Measurements from ENCODE around the gene PPOX.

Gene PPOX

DNA sequence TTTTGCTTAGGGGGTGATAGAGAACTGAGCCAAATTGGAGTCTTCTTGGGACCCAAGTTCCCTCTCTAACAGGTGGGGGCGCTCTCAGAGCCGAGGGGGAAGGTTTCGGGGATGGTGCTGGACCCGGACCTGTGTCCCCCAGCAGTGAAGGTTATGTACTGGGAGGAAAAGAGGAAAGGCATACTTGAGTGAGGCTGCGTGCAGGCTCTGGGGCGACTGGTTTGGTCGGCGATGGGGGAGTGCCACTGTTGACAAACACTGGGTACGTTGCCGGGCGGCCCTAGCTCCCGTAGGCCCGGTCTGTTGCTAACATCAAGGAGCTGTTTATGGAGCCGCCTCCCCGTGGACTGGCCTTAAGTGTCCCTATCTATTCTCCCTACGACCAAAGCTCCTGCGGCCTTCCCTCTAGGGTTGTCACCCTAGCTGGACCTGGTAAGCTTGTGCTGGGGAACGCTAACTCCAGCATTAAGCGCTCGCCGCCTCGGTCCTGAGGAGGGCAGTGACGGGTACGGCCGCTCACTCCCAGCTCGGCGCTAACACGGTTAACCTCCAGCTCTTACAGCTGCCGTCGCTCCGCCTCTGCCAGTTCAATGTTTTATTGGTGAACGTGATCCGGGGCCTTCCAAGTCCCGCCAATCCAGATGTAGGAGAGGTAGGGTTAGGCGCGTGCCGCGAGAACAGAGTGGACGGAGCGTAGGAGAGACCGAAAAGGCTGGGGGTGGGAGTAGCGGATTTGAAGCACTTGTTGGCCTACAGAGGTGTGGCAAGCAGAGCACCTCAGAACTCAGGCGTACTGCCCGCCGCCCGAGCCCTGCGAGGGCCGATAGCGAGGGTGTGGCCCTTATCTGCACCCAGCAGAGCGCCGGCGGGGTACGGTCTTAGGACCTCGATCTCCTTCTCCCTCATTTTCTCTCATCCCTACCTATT, at the start of gene PPOX:
PPOX (plus strand) TSS at position 685 of the 927 bp plus-strand sequence. CDS start 422 bp downstream, outside the sequence.
- DNase-seq (ENCODE audit: low spot score), result peak; percentile 94

DNA sequence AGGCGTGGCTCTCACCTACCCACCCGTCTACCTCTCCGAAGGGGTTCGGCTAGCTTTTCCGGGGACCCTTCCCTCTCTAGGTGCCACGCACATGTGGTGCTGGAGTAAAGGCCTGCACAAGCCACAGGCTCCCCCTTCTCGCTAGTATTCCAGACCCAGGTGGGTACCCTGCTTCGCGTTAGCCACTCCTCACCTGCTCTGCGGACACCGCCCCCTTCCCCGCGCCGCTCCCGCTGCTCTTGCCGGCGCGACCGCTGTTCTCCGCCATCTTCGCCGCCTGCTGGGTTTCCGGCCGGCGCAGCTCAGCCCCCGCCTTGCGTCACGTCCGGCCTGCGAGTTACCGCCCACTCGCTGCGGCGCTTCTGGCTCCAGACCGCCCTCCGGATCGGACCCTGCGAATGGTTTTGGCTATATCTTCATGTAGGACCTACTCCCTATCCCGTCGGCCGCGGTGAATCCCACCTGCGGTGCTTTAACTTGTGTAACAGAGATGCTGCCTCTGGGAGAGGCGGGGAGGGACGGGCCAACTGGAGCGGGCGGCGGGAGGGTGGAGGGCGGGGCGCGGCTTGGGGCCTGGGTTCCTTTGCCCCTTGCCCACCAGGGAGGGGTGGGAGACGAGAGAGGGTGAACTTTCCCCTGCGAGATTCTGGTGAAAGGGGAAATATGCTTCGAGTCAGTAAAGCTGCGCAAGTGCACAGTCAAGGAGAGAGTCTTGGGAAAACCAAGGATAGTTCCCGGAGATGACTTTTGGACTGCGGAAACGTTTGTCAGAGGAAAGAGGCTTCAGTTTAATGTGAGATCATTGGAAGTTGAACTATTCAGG, 48.3 kb upstream of the PPOX start, which contains the start of the genes NIT1 and PFDN2:
NIT1 (plus strand) TSS at position 347 of the 823 bp plus-strand sequence; CDS start at position 419, 72 bp downstream.
PFDN2 (minus strand) TSS at position 279 of the 823 bp plus-strand sequence; CDS start at position 268, 11 bp downstream.
- peak; percentile 95 for DNase-seq (ENCODE audit: low spot score)

DNA sequence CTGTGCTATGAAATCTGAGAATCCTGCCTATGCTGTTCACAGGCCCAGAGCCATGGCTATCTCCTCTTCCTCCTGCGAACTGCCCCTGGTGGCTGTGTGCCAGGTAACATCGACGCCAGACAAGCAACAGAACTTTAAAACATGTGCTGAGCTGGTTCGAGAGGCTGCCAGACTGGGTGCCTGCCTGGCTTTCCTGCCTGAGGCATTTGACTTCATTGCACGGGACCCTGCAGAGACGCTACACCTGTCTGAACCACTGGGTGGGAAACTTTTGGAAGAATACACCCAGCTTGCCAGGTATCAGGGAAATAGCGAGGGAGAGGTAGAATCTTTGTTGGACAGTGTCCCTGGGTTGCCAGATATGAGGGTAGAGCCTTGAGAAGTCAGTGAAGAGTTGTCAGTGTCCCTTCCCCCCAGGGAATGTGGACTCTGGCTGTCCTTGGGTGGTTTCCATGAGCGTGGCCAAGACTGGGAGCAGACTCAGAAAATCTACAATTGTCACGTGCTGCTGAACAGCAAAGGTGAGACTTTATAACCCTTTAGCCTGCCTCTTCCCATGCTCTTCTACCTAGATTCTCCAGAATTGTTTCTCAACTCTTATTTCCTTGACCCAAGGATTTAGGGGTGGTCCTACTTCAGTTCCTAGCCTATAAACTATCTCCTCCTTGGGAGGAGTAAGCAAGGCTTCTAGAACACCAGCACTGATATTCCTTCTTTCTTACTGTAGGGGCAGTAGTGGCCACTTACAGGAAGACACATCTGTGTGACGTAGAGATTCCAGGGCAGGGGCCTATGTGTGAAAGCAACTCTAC, 46.9 kb upstream of the PPOX start:
- DNase-seq (ENCODE audit: low spot score), result no peak

DNA sequence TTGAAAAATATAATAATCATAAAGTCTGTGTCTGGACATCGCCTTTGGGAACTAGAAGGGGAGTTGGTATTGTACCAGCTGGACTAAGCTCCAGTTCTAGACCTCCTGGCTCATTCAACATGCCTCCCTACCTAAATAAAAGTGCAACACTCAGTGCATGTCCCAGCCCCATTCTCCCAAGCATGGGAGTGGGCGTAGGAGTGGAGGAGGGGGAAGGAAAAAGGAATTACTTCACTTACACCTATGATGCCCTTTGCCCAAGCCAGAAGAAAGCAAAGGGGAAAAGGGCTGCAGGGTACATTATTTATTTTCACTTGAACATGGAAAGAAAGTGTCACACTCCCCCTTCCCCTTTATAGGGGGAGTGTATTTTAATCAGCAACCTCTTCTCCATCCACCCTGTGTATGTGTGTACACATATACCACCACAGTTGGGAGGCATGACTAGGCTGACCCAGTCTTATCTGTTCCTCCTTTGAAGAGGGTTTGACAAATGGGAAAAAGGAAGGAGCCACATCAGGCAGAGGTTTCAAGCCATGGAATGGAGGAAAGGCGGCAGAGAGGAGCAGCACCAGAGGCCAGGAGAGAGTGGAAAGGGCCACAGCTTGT, 45.1 kb upstream of the PPOX start:
- DNase-seq (ENCODE audit: low spot score), result no peak

DNA sequence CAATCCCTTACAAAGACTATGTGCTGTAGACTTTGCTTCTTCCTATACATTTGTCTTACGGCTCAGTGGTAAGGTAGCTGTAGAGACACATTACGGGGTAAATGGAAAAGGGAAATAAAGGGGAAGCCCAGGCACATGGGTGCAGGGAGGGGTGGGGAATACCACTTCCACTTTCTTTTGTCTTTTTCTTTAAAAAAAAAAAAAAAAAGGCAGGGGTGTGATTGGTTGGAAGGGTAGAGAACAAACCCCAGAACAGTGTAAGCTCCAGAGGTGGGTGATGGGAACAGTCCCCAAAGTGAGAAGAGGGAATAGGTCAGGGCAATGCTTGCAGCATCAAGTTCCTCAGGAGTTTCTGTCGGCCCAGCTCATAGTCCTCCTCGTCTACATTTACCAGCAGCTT, 44.4 kb upstream of the PPOX start:
- DNase-seq (ENCODE audit: low spot score), result no peak

DNA sequence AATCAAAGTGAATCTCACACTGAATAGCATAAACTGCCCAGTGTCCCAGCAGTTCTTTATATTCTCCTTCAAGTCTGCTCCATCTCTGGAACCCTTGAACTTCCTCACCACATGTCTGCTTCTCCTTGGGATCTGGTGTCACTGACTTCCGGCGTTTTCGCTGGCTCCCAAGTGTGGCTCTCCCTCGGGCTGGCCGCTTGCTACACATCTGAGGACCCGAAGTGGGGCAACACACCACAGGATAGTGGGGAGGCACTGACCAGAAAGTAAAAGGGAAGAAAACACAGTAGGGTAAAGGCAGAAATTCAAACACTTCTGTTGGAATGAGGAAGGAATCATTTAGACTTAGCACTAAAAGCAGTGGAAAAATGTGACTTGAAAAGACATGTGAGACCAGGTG, 43.3 kb upstream of the PPOX start:
- DNase-seq (ENCODE audit: low spot score), result no peak

DNA sequence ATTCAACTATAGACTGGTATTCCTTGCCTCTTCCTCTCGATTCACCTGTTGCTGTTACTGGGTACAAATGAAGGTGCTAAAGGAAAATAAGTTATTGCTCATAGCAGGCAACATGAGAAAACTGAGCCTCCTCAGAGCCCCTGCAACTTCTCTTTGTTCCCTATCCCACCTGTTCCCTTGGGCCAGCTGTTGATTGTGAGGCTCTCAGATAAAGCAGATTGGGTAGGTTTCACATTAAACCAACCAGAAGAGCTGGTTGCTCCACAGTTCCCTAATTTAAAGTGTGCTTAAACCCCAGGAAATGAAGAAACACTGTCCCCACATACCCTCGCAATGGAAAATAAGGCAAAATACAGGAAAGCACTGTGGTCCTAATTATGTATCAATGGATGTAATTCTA, 38.6 kb upstream of the PPOX start:
- no peak for DNase-seq (ENCODE audit: low spot score)

DNA sequence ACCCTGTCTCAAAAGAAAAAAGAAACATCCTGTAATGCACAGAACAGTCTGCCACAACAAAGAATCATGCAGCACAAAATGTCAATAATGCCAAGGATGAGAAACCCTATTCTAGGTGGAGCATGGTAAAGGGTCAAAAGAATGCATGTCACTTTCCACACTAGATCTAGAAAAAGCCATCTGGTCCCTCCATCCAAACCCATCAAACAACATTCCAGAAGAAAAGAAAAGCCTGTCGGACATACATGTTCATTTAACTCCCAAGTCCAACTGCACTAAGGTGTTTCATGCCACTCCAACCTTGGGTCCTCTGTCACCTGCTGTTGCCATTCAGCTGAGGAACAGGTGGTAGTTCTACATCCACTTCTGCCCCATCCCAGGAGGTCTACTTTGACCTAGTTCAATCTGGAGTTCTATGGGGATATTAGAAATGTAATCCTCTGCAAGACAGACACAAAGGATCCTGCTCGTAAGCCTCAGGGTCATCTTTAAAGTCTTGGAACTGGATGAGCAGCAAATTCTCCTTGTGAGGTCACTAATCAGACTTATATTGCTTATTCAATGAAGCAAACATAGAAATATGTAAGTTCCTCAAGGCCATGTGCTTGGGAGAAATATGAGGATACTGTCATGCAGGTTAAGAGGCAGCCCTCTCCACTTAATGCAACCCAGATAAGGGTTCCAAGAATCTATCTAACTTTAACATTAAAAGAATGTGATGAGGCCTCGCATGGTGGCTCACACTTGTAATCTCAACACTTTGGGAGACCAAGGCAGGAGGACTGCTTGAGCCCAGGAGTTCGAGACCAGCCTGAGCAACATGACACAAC, 37.4 kb upstream of the PPOX start:
- DNase-seq (ENCODE audit: low spot score), result no peak

DNA sequence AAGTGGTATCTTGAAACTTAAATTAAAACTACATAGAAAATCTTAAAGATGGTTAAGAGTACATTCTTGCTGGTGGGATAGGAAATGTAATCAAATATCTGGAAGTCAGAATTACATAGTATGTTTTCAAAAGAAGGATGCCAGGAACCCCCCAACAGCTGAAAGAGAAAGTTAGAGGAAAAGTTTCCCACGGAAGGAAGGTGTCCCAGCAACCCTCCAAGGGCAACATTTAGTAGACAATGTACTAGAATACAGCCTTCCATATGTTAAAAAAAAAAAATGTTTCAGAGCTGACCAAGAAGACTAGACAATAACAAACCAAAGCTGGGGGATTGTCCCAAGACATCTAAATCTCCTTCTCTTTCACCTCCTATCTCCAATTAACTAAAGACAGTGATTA, 36.0 kb upstream of the PPOX start:
- DNase-seq (ENCODE audit: low spot score), result no peak

DNA sequence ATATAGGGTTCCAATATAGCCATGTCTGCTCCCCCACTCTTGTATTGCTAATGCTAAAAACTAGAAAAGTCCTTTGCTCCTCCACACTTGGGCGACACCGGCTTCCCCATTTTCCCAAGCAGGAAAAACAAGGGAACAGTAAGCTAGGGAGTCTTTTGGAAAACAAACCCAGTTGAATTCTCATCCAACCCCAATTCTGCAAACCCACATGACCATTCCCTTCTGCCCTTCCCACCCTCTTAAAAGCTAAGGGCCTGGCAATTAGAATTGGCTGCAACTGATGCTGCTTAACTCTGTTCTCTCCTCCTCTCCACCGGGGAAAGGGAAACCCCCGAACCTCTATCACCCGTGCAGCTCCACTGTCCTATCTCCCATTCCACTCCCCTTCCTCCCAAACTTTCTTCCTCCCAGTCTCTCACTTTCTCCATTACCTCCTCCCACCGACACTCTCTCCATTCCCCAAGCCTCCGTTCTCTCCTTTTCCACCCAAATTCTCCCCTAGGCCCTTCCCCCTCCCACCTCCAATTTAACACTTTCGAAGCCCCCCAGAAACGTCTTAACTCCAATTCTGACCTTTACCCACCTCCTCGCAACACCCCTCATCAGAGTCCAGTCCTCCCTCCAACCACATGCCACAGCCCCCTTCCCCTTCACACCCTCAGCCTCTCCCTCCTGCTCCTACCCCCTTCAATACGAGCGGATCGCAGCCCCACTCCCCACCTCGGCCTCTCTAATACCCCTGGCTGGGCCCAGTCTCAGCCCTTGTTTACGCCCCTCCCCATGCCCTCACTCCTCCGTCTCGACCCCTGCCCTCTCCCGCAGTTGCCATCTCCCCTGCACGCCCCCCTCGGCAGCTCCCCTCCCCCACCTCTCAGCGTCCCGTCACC, 34.5 kb upstream of the PPOX start:
- no peak for DNase-seq (ENCODE audit: low spot score)

DNA sequence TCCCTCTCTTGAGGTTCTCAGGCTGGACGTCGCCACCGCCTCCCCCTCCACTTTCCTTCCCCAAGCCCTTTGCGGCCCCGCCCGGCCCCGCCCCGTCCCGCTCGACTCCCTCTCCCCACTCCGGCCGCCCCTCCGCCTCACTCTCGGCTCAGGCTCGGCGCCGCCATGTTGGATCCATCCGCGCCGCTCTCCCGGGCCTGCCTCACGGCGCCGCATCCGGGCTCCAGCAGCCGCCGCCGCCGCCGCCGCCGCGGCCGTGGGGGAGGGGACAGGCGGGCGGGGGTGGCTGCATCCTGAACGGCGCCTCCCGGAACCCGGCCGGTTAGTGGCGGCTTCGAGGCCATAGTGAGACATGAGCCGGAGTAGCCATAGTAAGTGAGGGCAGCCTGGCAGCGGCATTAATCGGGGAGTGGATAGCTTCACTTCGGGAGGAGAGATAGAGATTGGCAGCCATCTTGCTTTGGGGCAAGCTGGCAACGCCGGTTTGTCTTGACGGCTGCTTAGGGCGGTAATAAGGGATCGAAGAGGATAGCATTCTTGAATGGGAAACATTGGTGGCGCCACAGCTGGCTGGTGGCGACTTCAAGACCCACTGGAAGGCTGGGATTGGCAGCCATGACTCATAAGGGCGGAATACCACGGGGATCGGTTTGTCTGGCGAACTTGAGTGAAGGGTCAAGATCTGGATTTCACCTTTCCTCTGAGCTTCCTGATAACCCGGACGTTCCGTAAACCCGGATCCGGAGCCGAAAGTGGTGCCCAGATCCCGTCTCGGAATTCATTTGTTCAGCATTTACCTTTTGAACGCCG, 33.6 kb upstream of the PPOX start, which contains the start of gene DEDD:
DEDD (minus strand) TSS at position 258 of the 810 bp plus-strand sequence. CDS start 8,205 bp downstream, outside the sequence.
- DNase-seq (ENCODE audit: low spot score), result peak; percentile 96

DNA sequence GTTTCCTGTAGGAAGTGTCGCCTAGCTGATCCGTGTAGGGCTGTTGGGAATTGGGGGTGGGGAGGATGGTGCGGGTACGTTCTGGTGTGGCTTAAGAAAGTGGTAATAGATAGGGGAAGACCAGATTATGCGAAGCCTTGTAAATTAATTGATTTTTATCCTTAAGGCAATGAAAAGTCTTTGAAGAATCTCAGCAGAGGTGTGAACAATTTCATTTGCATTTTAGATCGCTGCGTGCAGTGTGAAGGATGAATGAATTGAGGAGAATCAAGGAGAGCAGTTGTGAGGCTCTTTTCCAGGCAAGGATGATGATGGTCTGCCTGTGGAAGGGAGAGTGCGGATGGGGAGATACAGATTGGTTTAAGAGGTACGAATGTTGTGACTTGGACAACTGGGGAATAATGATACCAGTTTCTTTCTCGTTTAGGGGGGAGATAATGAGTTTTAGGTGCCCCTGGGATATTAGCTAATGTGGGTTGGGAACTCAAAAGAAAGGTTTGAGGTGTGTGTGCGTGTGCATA, 32.9 kb upstream of the PPOX start:
- DNase-seq (ENCODE audit: low spot score), result no peak

DNA sequence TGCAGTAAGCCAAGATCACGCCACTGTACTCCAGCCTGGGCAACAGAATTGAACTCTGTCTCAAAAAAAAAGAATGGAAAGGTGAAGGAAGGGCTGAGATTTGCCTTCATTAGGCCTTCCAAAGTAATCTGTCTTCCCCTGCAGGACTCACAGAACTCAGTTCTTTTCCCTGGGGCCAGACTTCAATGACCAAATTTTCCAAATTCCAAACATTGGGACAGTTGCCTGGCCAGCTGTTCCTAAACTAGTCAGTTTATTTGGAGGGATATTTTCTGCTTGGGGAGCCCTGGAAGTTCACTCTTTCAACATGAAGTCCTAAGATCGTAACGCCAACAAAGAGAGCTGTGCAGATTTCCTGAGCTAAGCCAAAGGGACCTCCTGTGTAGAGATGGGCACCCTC, 28.3 kb upstream of the PPOX start:
- no peak for DNase-seq (ENCODE audit: low spot score)

DNA sequence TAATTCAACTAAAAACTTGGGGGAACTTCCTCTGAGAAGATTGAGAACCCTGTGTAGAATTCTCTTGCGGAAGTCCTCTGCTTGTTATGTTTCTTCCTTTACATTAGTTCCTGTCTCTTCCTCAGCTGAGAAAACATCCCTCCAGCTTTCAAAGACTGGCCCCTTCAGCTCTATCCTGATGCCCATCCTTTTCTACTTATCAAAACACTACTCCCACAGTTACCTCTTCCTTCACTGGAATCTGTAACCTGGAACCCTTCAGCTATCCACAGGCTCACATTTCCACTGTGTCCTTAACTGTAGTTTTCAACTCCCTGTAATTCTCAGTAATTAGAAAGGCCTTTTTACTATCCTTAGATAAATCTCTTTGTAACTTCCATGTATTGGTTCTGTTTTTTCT, 27.8 kb upstream of the PPOX start:
- no peak for DNase-seq (ENCODE audit: low spot score)

DNA sequence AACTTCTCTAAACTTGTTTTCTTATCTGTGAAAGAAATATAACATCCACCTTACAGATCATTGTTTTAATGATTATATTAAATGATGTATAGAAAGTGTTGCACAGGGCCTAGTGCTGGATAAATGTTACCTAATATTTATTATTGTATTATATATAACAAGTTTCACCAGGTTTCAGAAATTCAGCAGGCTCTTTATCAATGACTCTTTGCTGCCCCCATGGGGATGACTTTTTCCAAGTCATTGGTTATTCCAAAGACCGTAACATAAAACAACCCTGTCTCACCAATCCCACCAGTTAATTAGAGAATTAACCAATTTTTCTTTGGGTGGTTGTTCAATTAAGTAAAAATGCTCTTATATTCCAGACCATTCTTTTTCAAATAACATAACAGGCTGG, 26.5 kb upstream of the PPOX start:
- DNase-seq (ENCODE audit: low spot score), result no peak

DNA sequence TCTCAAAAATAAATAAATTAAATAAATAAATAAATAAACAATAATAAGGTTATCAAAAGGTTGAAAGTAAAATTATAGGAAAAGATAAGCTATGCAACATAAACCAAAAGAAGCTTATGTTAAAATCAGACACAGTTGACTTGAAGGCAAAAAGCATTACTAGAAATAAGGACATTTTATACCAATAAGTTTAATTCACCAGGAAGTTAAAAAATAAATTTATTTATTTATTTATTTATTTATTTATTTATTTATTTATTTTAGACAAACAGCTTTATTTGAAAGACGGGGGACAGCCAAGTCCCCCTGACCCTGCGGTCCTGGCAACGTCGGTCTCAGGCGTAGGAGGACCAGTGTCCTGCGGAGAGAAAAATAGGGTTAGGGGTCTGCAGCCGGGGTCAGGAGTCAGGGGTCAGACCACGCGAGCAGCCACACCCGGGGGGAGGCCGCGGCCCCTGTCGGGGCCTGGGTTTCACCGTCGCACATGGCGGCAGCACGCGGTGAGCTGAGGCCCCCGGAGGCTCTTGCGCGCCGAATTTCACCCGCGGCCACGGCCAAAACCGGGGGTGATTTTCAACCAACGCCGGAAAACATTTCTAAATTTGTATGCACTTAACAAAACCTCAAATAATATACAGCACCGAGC, 25.3 kb upstream of the PPOX start:
- DNase-seq (ENCODE audit: low spot score), result no peak

DNA sequence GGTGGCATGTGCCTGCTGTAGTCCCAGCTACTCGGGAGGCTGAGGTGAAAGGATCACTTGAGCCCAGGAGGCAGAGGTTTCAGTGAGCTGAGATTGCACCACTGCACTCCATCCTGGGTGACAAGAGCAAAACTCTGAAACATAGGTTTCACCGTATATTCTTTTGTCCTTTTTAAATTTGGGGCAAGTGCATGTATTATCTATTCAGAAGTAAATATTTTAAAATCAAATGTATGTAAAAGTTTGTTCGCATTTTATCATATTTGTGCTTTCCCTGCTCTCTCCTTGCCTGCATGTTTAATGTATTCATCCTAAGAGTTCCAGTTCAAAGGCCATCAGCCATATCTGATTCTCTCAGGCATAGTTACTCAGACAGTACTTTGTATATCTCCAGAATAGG, 20.4 kb upstream of the PPOX start:
- DNase-seq (ENCODE audit: low spot score), result no peak

DNA sequence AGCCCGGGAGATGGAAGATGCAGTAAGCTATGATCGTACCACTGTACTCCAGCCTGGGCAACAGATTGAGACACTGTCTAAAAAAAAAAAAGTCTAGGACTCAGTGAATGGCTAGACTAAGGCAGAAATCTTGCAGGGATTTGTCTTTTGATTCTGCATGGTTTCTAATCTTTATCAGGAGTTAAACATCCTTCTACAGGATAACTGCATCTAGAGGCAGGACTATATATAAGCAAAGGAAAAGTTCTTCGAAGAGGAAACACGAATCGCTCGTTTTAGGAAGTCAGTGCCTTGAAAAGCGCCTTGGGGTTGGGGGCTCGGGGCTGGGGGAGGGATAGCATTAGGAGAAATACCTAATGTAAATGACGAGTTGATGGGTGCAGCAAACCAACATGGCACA, 13.1 kb upstream of the PPOX start:
- DNase-seq (ENCODE audit: low spot score), result no peak
